Prostate gland (tissue), 2 donors: Measurements from ENCODE around the gene FBP1.

Experiments used
- CTCF ChIP-seq, 4 experiments: fragments of 200-600 bp in 2 of 4; fragments of 450-650 bp in 2 of 4; sonication (generic) in 2 of 4; IDR thresholded peaks; 1 replicate in 3 of 4; 2 replicates in 1 of 4; pipeline ENCODE4 v1.5.1; 2016 to 2019; ENCODE audit warnings: antibody characterized with exemption in 4 of 4, mild to moderate bottlenecking in 2 of 4, moderate library complexity in 2 of 4
- POLR2A ChIP-seq: fragments of 450-650 bp; IDR thresholded peaks from one replicate; pipeline ENCODE4 v1.6.1; 2016; ENCODE audit warnings: antibody characterized with exemption, mild to moderate bottlenecking
- POLR2AphosphoS5 ChIP-seq: sonication (generic); formaldehyde crosslinking; IDR thresholded peaks from one replicate; pipeline ENCODE4 v1.6.1; 2017; ENCODE audit warnings: antibody characterized with exemption

DNA sequence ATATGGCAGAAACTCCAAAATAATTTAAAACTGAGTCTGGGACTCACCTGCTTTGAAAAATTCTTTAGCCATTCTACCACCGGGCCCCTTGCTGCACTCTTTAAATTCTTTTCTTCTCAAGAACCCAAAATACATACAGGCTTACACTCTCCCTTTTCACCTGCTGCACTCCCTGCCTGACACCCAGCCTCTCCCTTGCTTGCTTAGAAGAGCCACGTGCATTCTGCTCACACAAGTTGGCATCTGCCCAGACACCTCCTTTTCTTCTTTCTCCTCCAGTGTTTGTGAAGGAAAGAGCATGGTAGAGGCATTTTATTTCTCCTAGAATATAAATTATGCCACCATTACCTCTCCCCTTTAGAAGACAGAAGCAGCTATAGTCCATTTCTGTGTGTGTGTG lies 48.1 kb upstream of the FBP1 start:
- TF ChIP-seq CTCF (IDR thresholded peaks at IDR 0.05) (no peak), POLR2A (no peak), POLR2AphosphoS5 (no peak)
